ENCODE data around the gene EIF4E2.

EIF4E2 gene

DNA sequence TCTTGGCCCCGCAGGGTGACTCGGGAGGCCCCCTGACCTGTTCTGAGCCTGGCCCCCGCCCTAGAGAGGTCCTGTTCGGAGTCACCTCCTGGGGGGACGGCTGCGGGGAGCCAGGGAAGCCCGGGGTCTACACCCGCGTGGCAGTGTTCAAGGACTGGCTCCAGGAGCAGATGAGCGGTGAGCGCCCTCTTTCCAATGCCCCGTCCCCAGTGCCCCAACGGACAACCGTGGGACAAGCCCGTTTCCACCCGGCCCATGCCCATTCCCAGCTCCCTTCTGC, 27.1 kb upstream of the EIF4E2 start:
- TF ChIP-seq TAF1 (IDR thresholded peaks at IDR 0.05; ENCODE audit: borderline replicate concordance, low read depth, low read length), result no peak
- no peak for TF ChIP-seq POLR2A (IDR thresholded peaks at IDR 0.05; ENCODE audit: low read depth, low read length)
- TF ChIP-seq POLR2AphosphoS5 (IDR thresholded peaks at IDR 0.05; ENCODE audit: low read depth, low read length), result no peak
- DNase-seq (ENCODE audit: insufficient read length) (no peak), FAIRE-seq (no peak)

DNA sequence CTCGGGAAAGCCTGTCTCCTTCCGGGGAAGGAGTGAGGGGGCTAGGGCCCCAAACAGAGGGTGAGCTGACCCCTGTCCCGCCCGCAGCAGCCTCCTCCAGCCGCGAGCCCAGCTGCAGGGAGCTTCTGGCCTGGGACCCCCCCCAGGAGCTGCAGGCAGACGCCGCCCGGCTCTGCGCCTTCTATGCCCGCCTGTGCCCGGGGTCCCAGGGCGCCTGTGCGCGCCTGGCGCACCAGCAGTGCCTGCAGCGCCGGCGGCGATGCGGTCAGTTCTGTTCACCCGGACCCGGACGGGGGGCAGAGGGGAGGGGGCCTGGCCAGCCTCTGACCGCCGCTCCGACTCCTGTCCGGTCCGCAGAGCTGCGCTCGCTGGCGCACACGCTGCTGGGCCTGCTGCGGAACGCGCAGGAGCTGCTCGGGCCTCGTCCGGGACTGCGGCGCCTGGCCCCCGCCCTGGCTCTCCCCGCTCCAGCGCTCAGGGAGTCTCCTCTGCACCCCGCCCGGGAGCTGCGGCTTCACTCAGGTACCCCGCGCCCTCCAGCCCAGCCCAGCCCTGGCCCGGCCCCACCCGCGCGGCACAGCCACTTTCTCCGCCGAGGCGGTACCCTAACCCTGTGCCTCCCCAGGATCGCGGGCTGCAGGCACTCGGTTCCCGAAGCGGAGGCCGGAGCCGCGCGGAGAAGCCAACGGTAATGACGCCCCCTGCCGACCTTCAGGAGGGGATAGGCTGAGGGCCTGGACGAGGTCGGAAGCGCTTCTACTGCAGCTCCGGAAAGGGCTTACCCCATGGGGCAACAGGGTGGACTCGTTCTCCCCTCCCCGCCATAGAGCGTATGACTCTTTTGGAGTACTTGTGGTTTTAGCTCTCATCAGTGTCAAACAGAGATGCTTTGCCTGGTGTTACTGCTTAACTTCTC, 26.5 kb upstream of the EIF4E2 start:
- TF ChIP-seq TAF1 (IDR thresholded peaks at IDR 0.05; ENCODE audit: borderline replicate concordance, low read depth, low read length) (no peak), POLR2A (IDR thresholded peaks at IDR 0.05; ENCODE audit: low read depth, low read length) (no peak), POLR2AphosphoS5 (IDR thresholded peaks at IDR 0.05; ENCODE audit: low read depth, low read length) (no peak)
- FAIRE-seq (no peak), DNase-seq (ENCODE audit: insufficient read length) (no peak)

DNA sequence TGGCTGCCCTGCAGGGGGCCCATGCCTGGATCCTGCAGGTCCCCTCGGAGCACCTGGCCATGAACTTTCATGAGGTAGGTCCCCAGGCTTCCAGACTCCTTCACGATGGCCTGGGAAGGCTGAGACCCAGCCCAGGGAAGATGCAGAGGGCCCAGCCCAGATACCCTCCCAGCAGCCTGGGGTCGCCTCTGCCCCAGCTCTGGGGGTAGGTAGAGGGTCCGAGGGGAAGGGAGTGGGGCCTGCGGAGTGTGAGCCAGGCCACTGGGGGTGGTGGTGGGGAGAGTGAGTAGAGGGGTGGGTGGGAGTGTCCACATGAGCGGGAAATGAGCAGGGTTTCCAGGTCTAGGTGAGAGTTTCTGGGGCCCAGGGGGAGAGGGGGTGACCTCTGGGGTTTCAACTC, 25.7 kb upstream of the EIF4E2 start:
- FAIRE-seq (no peak), DNase-seq (ENCODE audit: insufficient read length) (no peak)
- no peak for TF ChIP-seq POLR2A (IDR thresholded peaks at IDR 0.05; ENCODE audit: low read depth, low read length)
- no peak for TF ChIP-seq POLR2AphosphoS5 (IDR thresholded peaks at IDR 0.05; ENCODE audit: low read depth, low read length)
- no peak for TF ChIP-seq TAF1 (IDR thresholded peaks at IDR 0.05; ENCODE audit: borderline replicate concordance, low read depth, low read length)

- FAIRE-seq (no peak), DNase-seq (ENCODE audit: insufficient read length) (no peak)
Measured at GRCh38 chr2:232525199-232525598, 25.3 kb upstream of the EIF4E2 start.

DNA sequence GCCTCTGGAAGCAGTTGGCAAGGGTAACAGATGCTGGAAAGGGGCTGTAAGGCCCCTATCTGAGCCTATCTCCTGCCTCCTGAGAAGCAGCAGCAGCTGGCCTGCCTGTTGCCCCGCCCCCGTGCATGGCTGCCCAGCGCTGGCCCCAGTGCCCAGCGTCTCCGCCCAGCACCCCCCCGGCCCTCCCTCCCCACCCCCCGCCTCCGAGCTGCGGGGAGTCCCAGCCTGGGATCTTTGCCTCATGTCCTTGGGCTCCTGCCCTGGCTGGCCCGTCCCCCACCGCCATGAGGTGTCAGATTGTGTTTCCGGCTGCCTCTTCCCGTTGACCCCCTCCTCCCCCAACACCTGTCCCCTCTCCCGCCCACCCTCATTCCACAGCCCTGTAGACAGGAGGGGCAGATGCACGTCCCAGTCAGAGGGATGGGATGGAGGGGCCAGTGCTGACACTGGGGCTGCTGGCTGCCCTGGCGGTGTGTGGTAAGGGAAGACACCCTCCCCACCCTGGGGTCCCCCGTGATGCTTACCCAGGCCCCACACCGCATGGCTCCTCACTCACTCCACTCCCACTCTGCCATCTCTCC, 24.6 kb upstream of the EIF4E2 start, which contains the start of gene CHRND:
Gene CHRND (plus strand): TSS at position 370 of the 581 bp plus-strand sequence. CDS start 56 bp downstream, at position 426.
- DNase-seq (ENCODE audit: insufficient read length) (no peak), FAIRE-seq (no peak)
- no peak for TF ChIP-seq POLR2A (IDR thresholded peaks at IDR 0.05; ENCODE audit: low read depth, low read length)
- no peak for TF ChIP-seq POLR2AphosphoS5 (IDR thresholded peaks at IDR 0.05; ENCODE audit: low read depth, low read length)
- TF ChIP-seq TAF1 (IDR thresholded peaks at IDR 0.05; ENCODE audit: borderline replicate concordance, low read depth, low read length), result no peak

More at GRCh38 chr2:232525199-232525598, 25.3 kb upstream of the EIF4E2 start:
- TF ChIP-seq TAF1 (IDR thresholded peaks at IDR 0.05; ENCODE audit: borderline replicate concordance, low read depth, low read length) (no peak), POLR2AphosphoS5 (IDR thresholded peaks at IDR 0.05; ENCODE audit: low read depth, low read length) (no peak), POLR2A (IDR thresholded peaks at IDR 0.05; ENCODE audit: low read depth, low read length) (no peak)

GRCh38 chr2:232526372-232526941, 24.0 kb upstream of the EIF4E2 start:
- FAIRE-seq (no peak), DNase-seq (ENCODE audit: insufficient read length) (no peak)
- no peak for TF ChIP-seq POLR2A (IDR thresholded peaks at IDR 0.05; ENCODE audit: low read depth, low read length)
- no peak for TF ChIP-seq TAF1 (IDR thresholded peaks at IDR 0.05; ENCODE audit: borderline replicate concordance, low read depth, low read length)
- TF ChIP-seq POLR2AphosphoS5 (IDR thresholded peaks at IDR 0.05; ENCODE audit: low read depth, low read length), result no peak

DNA sequence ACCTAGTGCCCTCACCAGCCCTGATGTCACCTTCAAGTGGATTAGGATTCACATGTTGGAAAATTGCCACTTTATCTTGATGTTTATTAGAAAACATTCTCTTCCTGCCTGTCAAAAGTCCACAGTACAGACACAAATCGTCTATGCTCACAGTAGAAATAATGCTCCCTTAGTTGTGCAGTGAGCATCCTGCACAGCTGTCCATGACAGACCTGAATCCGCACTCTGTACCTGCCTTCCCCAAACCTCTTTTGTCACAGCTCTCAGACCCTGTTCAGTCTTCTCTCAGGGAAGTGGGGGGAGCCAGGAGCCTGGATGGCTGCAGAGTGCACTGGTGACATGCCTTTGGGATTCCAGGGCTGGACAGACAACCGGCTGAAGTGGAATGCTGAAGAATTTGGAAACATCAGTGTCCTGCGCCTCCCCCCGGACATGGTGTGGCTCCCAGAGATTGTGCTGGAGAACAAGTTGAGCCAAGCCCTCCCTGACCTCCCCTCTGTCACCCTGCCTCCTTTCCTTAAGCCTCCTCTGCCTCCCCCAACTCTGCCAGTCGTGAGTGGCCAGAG, 22.5 kb upstream of the EIF4E2 start:
- TF ChIP-seq TAF1 (IDR thresholded peaks at IDR 0.05; ENCODE audit: borderline replicate concordance, low read depth, low read length) (no peak), POLR2A (IDR thresholded peaks at IDR 0.05; ENCODE audit: low read depth, low read length) (no peak), POLR2AphosphoS5 (IDR thresholded peaks at IDR 0.05; ENCODE audit: low read depth, low read length) (no peak)
- no peak for FAIRE-seq
- DNase-seq (ENCODE audit: insufficient read length), result no peak

- TF ChIP-seq POLR2A (IDR thresholded peaks at IDR 0.05; ENCODE audit: low read depth, low read length), result no peak
- TF ChIP-seq POLR2AphosphoS5 (IDR thresholded peaks at IDR 0.05; ENCODE audit: low read depth, low read length), result no peak
- TF ChIP-seq TAF1 (IDR thresholded peaks at IDR 0.05; ENCODE audit: borderline replicate concordance, low read depth, low read length), result no peak
- no peak for FAIRE-seq
Measured at GRCh38 chr2:232528746-232529460, 21.6 kb upstream of the EIF4E2 start.

GRCh38 chr2:232529806-232530547, 20.5 kb upstream of the EIF4E2 start:
- no peak for FAIRE-seq
- no peak for TF ChIP-seq POLR2A (IDR thresholded peaks at IDR 0.05; ENCODE audit: low read depth, low read length)
- no peak for TF ChIP-seq TAF1 (IDR thresholded peaks at IDR 0.05; ENCODE audit: borderline replicate concordance, low read depth, low read length)
- no peak for TF ChIP-seq POLR2AphosphoS5 (IDR thresholded peaks at IDR 0.05; ENCODE audit: low read depth, low read length)
- no peak for DNase-seq (ENCODE audit: insufficient read length)

More at GRCh38 chr2:232528746-232529460, 21.6 kb upstream of the EIF4E2 start:
- no peak for DNase-seq (ENCODE audit: insufficient read length)

DNA sequence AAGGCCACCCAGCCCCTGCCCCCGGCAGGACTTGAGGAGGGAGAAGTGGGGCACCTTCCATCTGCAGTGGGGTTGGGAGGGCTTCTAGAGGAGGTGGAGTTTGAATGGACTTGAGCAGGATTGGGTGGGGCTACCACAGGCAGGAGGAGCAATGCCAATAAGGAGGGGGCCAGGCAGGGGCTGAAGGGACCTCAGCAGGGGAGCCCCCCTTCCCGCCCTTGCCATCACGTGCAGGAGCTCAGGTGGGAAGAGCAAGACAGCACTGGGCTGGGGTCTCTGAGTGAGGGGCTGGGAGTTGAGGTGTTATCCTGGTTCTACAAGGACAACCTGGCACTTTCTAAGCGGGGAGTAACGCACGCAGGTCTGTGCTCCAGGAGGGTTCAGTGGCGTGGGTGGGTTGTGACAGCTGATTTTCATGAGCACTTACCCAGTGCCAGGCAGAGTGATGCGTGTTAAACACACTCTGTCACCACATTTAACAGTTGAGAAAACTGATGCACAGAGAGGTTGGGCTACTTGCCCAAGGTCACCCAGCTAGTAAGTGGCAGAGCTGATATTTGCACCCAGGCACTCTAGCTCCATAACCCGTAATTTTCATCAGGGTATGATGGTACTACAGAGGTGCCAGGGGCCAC, 19.7 kb upstream of the EIF4E2 start:
- FAIRE-seq, result no peak
- DNase-seq (ENCODE audit: insufficient read length), result no peak
- no peak for TF ChIP-seq TAF1 (IDR thresholded peaks at IDR 0.05; ENCODE audit: borderline replicate concordance, low read depth, low read length)
- no peak for TF ChIP-seq POLR2AphosphoS5 (IDR thresholded peaks at IDR 0.05; ENCODE audit: low read depth, low read length)
- TF ChIP-seq POLR2A (IDR thresholded peaks at IDR 0.05; ENCODE audit: low read depth, low read length), result no peak
